ENCODE results near the gene UBB. TPM values are rescaled to one million over a fixed set of nuclear protein-coding genes. Genes with fewer than 3 reads are reported as not detected.
A peak's percentile ranks its signal among the peaks of the same experiment; 100 is the strongest.

UBB gene
- 100 to 1,000 TPM; 697 to 982 (median 790) TPM for total RNA-seq

GRCh38 chr17:16380640-16381495 lies at the start of gene UBB:
TSS of gene UBB (plus strand) at chr17:16381091. CDS start at chr17:16381908, 817 bp downstream.
- peak; percentile 99 for ATAC-seq
- peaks cover 0 to 23% of the 10 kb centered on the region in 2 donors for H3K36me3 ChIP-seq
- no peaks in the 10 kb centered on the region for H3K9me3 ChIP-seq
- TF ChIP-seq, protein P1, sequence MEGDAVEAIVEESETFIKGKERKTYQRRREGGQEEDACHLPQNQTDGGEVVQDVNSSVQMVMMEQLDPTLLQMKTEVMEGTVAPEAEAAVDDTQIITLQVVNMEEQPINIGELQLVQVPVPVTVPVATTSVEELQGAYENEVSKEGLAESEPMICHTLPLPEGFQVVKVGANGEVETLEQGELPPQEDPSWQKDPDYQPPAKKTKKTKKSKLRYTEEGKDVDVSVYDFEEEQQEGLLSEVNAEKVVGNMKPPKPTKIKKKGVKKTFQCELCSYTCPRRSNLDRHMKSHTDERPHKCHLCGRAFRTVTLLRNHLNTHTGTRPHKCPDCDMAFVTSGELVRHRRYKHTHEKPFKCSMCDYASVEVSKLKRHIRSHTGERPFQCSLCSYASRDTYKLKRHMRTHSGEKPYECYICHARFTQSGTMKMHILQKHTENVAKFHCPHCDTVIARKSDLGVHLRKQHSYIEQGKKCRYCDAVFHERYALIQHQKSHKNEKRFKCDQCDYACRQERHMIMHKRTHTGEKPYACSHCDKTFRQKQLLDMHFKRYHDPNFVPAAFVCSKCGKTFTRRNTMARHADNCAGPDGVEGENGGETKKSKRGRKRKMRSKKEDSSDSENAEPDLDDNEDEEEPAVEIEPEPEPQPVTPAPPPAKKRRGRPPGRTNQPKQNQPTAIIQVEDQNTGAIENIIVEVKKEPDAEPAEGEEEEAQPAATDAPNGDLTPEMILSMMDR (IDR thresholded peaks at IDR 0.05), result peak in 1 of 4 experiments; percentile 24
- TF ChIP-seq POLR2AphosphoS5 (IDR thresholded peaks at IDR 0.05) (peak; percentile 100), POLR2A (IDR thresholded peaks at IDR 0.05) (peak; percentile 97 to 98), EP300 (IDR thresholded peaks at IDR 0.05) (peak; percentile 41)
- WGBS, 2 donors (ENCODE audit: low coverage in 1 of 2), result 0 to 1% methylated on average over 20 to 37 of the region's 67 CpGs
- H3K4me1 ChIP-seq, result peaks cover 2 to 46% (median 16%) of the 10 kb centered on the region in 3 donors
- no peaks in the 10 kb centered on the region for H3K27me3 ChIP-seq
- peak within 1 kb of the TSS; percentile 91 to 98 (median 92) for H3K27ac ChIP-seq
- H3K4me3 ChIP-seq, result peak within 1 kb of the TSS; percentile 75 to 98

DNA sequence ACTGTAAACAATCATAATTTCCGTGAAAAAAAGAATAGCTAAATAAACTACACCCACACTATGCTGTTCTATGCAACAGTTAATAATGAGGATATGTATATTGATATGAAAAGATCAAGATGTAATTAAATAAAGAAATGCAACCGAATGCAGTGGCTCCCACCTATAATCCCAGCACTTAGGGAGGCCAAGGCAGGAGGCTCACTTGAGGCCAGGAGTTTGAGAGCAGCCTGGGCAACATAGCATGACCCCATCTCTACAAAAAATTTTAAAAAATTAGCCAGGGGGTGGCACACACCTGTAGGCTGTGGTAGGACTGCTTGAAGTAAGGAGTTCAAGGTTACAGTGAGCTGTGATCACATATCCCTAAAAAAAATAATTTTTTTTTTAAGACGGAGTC lies 42.5 kb upstream of the UBB start:
- no peak for ATAC-seq
- no peaks in the 10 kb centered on the region for H3K9me3 ChIP-seq
- H3K27ac ChIP-seq, result no peak overlapping the region
- TF ChIP-seq EP300 (IDR thresholded peaks at IDR 0.05) (no peak), POLR2A (IDR thresholded peaks at IDR 0.05) (no peak), POLR2AphosphoS5 (IDR thresholded peaks at IDR 0.05) (no peak)
- TF ChIP-seq, protein P1 (IDR thresholded peaks at IDR 0.05), result no peak
- peaks cover 0 to 13% of the 10 kb centered on the region in 2 donors for H3K36me3 ChIP-seq
- no peaks in the 10 kb centered on the region for H3K4me1 ChIP-seq
- H3K4me3 ChIP-seq, result no peak overlapping the region
- no peaks in the 10 kb centered on the region for H3K27me3 ChIP-seq
- 87 to 93% methylated on average over 3 of the region's 3 CpGs for WGBS, 2 donors (ENCODE audit: low coverage in 1 of 2)

- WGBS, 2 donors (ENCODE audit: low coverage in 1 of 2), result 100% methylated on average over 1 of the region's 1 CpG
- Histone ChIP-seq H3K27ac (no peak overlapping the region), H3K4me3 (no peak overlapping the region), H3K9me3 (no peaks in the 10 kb centered on the region), H3K4me1 (no peaks in the 10 kb centered on the region), H3K27me3 (no peaks in the 10 kb centered on the region), H3K36me3 (peaks cover 0 to 23% of the 10 kb centered on the region in 2 donors)
- no peak for ATAC-seq
- TF ChIP-seq, protein P1 (IDR thresholded peaks at IDR 0.05), result no peak
- TF ChIP-seq POLR2AphosphoS5 (IDR thresholded peaks at IDR 0.05) (no peak), EP300 (IDR thresholded peaks at IDR 0.05) (no peak)
Observed at GRCh38 chr17:16339402-16339801, 41.5 kb upstream of the UBB start.

DNA sequence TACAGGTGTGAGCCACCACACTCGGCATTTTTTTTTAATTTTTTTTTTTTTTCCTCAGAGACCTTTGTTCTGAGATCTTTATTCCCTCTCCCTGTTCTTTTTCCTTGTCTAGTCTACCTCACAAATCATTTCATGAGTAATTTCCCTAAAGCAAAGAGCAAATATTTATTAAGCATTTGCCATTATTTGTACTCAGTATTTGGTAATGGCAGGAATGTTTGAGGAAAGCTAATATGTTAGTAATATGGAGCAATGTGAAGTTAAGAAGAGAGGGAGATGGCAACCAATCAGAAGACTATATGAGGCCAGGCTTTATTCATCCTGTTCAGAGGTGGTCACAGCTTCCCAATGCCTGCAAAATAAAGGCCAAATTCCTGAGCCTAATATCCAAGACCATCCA lies 40.9 kb upstream of the UBB start:
- Histone ChIP-seq H3K27ac (no peak overlapping the region), H3K27me3 (no peaks in the 10 kb centered on the region), H3K4me3 (no peak overlapping the region), H3K4me1 (no peaks in the 10 kb centered on the region), H3K9me3 (no peaks in the 10 kb centered on the region), H3K36me3 (peaks cover 0 to 28% of the 10 kb centered on the region in 2 donors)
- WGBS, 2 donors (ENCODE audit: low coverage in 1 of 2), result 67 to 89% methylated on average over 1 of the region's 1 CpG
- no peak for ATAC-seq
- TF ChIP-seq POLR2AphosphoS5 (IDR thresholded peaks at IDR 0.05) (no peak), EP300 (IDR thresholded peaks at IDR 0.05) (no peak), POLR2A (IDR thresholded peaks at IDR 0.05) (no peak)
- TF ChIP-seq, protein P1 (IDR thresholded peaks at IDR 0.05), result no peak

- TF ChIP-seq EP300 (IDR thresholded peaks at IDR 0.05) (no peak), POLR2A (IDR thresholded peaks at IDR 0.05) (no peak)
- H3K27ac ChIP-seq, result no peak overlapping the region
- H3K9me3 ChIP-seq, result no peaks in the 10 kb centered on the region
- no peak for ATAC-seq
- 47% methylated on average over 2 of the region's 4 CpGs; no CpG with 5 or more reads in 1 of the 2 donors for WGBS, 2 donors (ENCODE audit: low coverage in 1 of 2)
- no peak overlapping the region for H3K4me3 ChIP-seq
- peaks cover 0 to 47% of the 10 kb centered on the region in 2 donors for H3K36me3 ChIP-seq
- no peaks in the 10 kb centered on the region for H3K4me1 ChIP-seq
- no peaks in the 10 kb centered on the region for H3K27me3 ChIP-seq
Observed at GRCh38 chr17:16342979-16343378, 37.9 kb upstream of the UBB start.
